ENCODE data around the gene OR10H4. TPM values are rescaled to one million over a fixed set of nuclear protein-coding genes. Genes with fewer than 3 reads are reported as not detected.
A peak's percentile ranks its signal among the peaks of the same experiment; 100 is the strongest.

The OR10H4 gene
- total and polyA plus RNA-seq, 8 donors = not detected

- no peak for TF ChIP-seq CTCF (IDR thresholded peaks at IDR 0.05)
- Histone ChIP-seq H3K4me1 (no peaks in the 10 kb centered on the region), H3K27ac (no peak overlapping the region), H3K9me3 (peaks cover 0 to 8% of the 10 kb centered on the region in 2 donors), H3K4me3 (no peak overlapping the region), H3K27me3 (peaks cover 3 to 35% of the 10 kb centered on the region in 2 donors), H3K36me3 (no peaks in the 10 kb centered on the region)
- ATAC-seq = no peak
- intact Hi-C loops (cut with DNase I) = no loop called here
- DNase-seq = no peak
These were observed 43.8 kb upstream of the OR10H4 start for GRCh38 chr19:15905026-15905425.

- ATAC-seq (no peak), DNase-seq (peak in 1 of 4 donors; percentile 81)
- Histone ChIP-seq H3K4me3 (no peak overlapping the region), H3K36me3 (no peaks in the 10 kb centered on the region), H3K9me3 (peaks cover 0 to 3% of the 10 kb centered on the region in 2 donors), H3K27me3 (peaks cover 16 to 65% of the 10 kb centered on the region in 2 donors), H3K27ac (no peak overlapping the region), H3K4me1 (peaks cover 0 to 6% of the 10 kb centered on the region in 2 donors)
- intact Hi-C loops (cut with DNase I) = no loop called here
- no peak for TF ChIP-seq CTCF (IDR thresholded peaks at IDR 0.05)
These were observed 37.1 kb upstream of the OR10H4 start for GRCh38 chr19:15911599-15912235.

GRCh38 chr19:15913384-15913783 lies 35.4 kb upstream of the OR10H4 start:
- intact Hi-C loops (cut with DNase I) = no loop called here
- ATAC-seq (no peak), DNase-seq (no peak)

GRCh38 chr19:15913830-15914229 lies 35.0 kb upstream of the OR10H4 start:
- intact Hi-C loops (cut with DNase I) = no loop called here
- Histone ChIP-seq H3K27ac (no peak overlapping the region), H3K27me3 (peaks cover 15 to 56% of the 10 kb centered on the region in 2 donors), H3K9me3 (peaks cover 0 to 3% of the 10 kb centered on the region in 2 donors), H3K4me1 (peaks cover 0 to 6% of the 10 kb centered on the region in 2 donors), H3K36me3 (no peaks in the 10 kb centered on the region), H3K4me3 (no peak overlapping the region)
- DNase-seq (no peak), ATAC-seq (no peak)
- TF ChIP-seq CTCF (IDR thresholded peaks at IDR 0.05) = no peak

More at GRCh38 chr19:15913384-15913783, 35.4 kb upstream of the OR10H4 start:
- H3K27me3 ChIP-seq = peaks cover 16 to 60% of the 10 kb centered on the region in 2 donors
- TF ChIP-seq CTCF (IDR thresholded peaks at IDR 0.05) = no peak
- no peak overlapping the region for H3K27ac ChIP-seq
- no peaks in the 10 kb centered on the region for H3K36me3 ChIP-seq
- peaks cover 0 to 6% of the 10 kb centered on the region in 2 donors for H3K4me1 ChIP-seq
- no peak overlapping the region for H3K4me3 ChIP-seq
- H3K9me3 ChIP-seq = peaks cover 0 to 3% of the 10 kb centered on the region in 2 donors

- no peak for ATAC-seq
- intact Hi-C loops (cut with DNase I) = no loop called here
- peaks cover 13 to 49% of the 10 kb centered on the region in 2 donors for H3K27me3 ChIP-seq
These were observed 33.7 kb upstream of the OR10H4 start for GRCh38 chr19:15915109-15915508.

More at GRCh38 chr19:15915109-15915508, 33.7 kb upstream of the OR10H4 start:
- Histone ChIP-seq H3K27ac (no peak overlapping the region), H3K4me1 (peaks cover 0 to 6% of the 10 kb centered on the region in 2 donors), H3K9me3 (peaks cover 0 to 3% of the 10 kb centered on the region in 2 donors), H3K4me3 (no peak overlapping the region), H3K36me3 (no peaks in the 10 kb centered on the region)
- no peak for DNase-seq
- TF ChIP-seq CTCF (IDR thresholded peaks at IDR 0.05) = no peak

Data from left lung (tissue), 10 donors.